Measurements from ENCODE around the gene KRTCAP3.
A peak's percentile ranks its signal among the peaks of the same experiment; 100 is the strongest.

Gene KRTCAP3

GRCh38 chr2:27441226-27441926, 805 bp upstream of the KRTCAP3 start:
- DNase-seq = no peak

DNA sequence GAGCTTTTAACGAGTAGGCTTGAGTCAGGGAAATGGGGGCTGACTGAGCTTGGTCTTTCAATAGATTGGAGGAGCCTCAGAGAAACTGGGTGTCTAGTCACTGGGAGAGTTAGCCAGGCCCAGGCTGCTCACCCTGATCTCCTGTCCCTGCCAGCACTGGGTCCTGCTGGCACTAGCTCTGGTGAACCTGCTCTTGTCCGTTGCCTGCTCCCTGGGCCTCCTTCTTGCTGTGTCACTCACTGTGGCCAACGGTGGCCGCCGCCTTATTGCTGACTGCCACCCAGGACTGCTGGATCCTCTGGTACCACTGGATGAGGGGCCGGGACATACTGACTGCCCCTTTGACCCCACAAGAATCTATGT, 720 bp downstream of the KRTCAP3 start:
- no peak for DNase-seq

GRCh38 chr2:27445155-27445554, 3.0 kb downstream of the KRTCAP3 start:
- DNase-seq = no peak

GRCh38 chr2:27445615-27446014, 3.4 kb downstream of the KRTCAP3 start:
- no peak for DNase-seq

- DNase-seq = no peak
Observed at GRCh38 chr2:27446057-27446456, 3.9 kb downstream of the KRTCAP3 start.

DNA sequence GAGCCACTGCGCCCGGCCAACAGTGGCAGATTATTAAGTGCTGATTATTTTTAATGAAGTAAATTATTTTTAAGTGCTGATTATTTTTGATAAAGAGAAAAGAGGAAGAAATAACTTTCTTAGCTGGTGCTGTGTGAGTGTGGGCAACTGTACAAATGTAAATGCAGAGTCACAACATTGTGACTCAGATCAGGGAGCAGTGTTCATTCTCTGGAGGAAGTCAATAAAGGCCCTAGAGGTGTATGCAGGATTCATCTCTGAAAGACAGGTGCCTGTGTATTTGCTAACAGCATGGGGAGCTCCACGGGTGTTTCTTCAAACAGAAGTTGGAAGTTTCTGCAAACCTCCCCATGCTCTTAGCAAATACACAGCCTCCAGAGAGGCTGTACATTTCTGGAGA, 6.2 kb downstream of the KRTCAP3 start:
- DNase-seq = peak; percentile 41

DNA sequence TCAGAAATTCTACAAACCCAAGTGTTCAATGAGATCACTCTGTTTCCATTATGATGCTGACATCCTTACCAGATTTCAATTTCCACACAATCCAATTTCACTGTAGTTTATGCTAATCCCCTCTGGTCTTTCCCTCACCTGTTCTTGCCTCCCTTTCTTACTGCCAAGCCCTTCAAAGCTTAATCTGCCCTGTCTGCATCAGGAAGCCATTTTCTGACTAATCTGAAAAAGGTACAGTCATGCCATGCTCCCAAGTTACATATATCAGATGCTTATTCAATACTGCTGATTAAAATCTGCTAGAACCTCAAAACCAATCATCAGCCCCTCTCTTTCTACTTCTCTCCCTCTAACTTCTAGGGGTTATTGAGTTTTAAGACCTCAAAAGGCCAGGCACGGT, 8.9 kb downstream of the KRTCAP3 start:
- DNase-seq = no peak

GRCh38 chr2:27453968-27454367, 11.8 kb downstream of the KRTCAP3 start:
- DNase-seq = no peak

- peak; percentile 54 for DNase-seq
Observed at GRCh38 chr2:27461118-27461517, 18.9 kb downstream of the KRTCAP3 start.

DNA sequence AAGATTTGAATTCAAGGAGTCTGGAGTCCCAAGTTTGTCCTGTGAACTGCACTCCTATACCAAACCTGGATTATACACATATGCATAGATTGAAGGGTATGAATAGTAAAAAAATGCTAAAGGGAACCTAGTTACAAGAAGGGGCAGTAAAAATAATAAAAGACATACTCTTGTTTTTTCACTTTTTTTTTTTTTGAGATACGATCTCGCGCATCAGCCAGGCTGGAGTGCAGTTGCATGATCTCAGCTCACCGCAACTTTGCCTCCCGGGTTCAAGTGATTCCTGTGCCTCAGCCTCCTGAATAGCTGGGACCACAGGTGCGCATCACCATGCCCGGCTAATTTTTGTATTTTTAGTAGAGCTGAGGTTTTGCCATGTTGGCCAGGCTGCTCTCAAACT, 22.3 kb downstream of the KRTCAP3 start:
- DNase-seq = no peak

- DNase-seq = no peak
Observed at GRCh38 chr2:27471961-27472360, 29.8 kb downstream of the KRTCAP3 start.

- no peak for DNase-seq
Observed at GRCh38 chr2:27485496-27485895, 43.3 kb downstream of the KRTCAP3 start.

DNA sequence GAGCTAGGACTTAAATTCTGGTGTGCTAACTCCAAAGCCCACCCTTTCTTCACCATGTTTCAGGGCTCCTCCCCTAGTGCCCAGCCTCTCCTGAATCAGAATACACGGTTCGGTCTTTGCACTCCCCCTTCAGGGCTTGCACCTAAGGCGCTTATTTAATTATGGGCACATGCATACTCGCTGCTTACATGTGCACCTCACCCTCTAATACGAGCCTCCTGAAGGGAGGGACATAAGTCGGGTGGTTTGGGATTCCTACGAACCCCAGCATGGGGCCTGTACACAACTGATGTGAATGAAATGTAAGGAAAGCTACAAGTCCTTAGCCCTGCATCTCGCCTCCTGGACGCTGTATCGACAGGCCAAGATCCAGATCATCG, 46.9 kb downstream of the KRTCAP3 start:
- peak; percentile 52 for DNase-seq

DNA sequence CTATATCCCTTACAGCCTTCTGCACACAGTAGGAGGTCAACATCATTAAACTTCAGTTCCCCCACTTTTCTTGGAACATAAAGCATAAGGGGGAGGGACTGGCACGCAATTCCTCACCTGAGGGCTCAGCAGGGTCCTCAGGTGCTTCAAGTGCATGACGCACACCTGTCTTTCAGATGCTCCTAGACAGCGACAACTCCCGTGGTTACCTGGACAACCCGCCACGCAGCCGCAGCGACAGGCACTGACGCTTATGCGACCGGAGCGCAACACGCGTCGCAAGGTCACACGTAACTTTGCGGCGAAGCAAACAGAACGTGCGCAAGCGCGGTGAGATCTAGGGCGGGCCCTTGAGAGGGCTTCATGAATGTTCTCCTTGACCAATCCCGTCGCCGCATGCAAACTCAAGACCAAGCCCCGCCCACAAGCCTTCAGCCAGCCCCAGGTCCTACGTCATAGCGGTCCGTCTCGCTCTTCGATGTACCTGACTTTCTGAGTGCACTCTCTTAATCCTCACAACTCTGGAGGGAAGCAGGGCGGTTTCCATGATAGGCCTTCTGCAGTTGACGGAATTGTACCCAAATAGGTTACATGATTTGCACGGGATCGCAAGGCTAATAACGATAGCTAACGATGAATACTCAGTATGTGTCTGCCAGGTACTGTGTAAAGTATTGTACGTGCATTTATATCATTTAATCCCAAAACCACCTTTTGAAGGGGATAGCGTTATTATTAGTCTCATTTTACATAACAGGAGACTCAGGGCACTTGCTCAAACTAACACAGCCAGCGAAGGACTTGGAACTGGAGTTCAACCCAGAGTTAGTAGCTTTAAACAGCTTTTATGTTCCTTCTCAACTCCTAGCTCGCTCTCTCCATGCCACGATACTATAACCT, 47.6 kb downstream of the KRTCAP3 start, which contains the start of gene IFT172:
IFT172 (minus strand) TSS at position 246 of the 900 bp plus-strand sequence; CDS start at position 156, 90 bp downstream.
- DNase-seq = peak; percentile 100

DNA sequence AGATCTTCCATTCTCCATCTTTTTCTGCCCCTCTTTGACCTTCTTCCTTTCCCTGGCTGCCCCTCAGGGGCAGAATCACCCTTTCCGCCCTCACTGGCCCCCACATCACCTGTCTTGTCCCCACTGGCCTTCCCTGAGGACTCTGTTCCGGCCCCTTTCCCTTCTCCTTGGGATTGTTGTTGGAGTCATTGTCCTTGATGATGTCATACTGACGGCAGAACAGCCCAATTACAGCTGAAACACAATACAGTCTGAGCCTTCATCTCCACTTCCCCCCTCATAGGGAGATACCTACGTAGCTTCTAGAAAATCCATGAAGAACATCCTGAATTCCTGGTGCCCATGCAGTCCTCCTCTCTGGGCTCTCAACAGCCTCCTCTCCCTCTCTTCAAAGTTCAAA, 50.4 kb downstream of the KRTCAP3 start:
- DNase-seq = no peak

- DNase-seq = no peak
Observed at GRCh38 chr2:27493948-27494283, 51.7 kb downstream of the KRTCAP3 start.

Measured in COR-L47 (cell line).